Motor neuron (in vitro differentiated cells): Measurements from ENCODE around the gene C11orf91. TPM values are rescaled to one million over a fixed set of nuclear protein-coding genes. Genes with fewer than 3 reads are reported as not detected.

Experiments used
- total RNA-seq, 8 experiments: library from RNA; unstranded; fragments of 300-600 nt; gene quantifications; 2 replicates each; pipeline versions ENCODE4 v1.2.3 to v1.2.4, GENCODE V29; 2022

Gene C11orf91
- total RNA-seq, 8 experiments from 2014 or later: 0.38 to 0.81 (median 0.66) TPM; not detected in 4

Other genes with a start within 250 kb of the C11orf91 start
- gene CD59, start 35.6 kb upstream of the C11orf91 start, total RNA-seq: 100 to 1,000 TPM in 4 of 8 experiments, 10 to 100 TPM in 4; 33.5 to 431 (median 105) TPM
- gene FBXO3, start 73.7 kb upstream of the C11orf91 start, total RNA-seq: 10 to 100 TPM; 21.0 to 46.4 (median 28.3) TPM
- gene LMO2, start 191.2 kb upstream of the C11orf91 start, total RNA-seq: 10 to 100 TPM in 4 of 8 experiments, 1 to 10 TPM in 4; 1.0 to 81.7 (median 12.2) TPM